Activated CD8-positive, alpha-beta memory T cell treated with anti-CD3 and anti-CD28 coated beads for 36 hours (primary cell): ENCODE results near the gene MAP2K5. TPM values are rescaled to one million over a fixed set of nuclear protein-coding genes. Genes with fewer than 3 reads are reported as not detected.

ENCODE experiments used
- CTCF ChIA-PET: fragments of 350-600 bp; sonication (Branson Sonifier 250); formaldehyde crosslinking; loops from one replicate; lab custom pipeline; 2021; ENCODE audit warnings: antibody characterized with exemption; lab: Charles Lee
- POLR2A ChIA-PET: fragments of 350-600 bp; sonication (Branson Sonifier 250); formaldehyde crosslinking; loops from one replicate; lab custom pipeline; 2021; ENCODE audit warnings: antibody characterized with exemption; lab: Charles Lee
- total RNA-seq, 2 experiments: library from RNA; stranded (reverse); gene quantifications; one replicate each; pipeline ENCODE4 v1.2.3, GENCODE V29; 2021

Gene MAP2K5
- total RNA-seq, 2 experiments from 2014 or later = 19.1 to 20.8 TPM

- ChIA-PET POLR2A (no interaction called here), CTCF (no interaction called here)
These were observed 264.0 kb downstream of the MAP2K5 start for GRCh38 chr15:67806536-67806935.

- ChIA-PET CTCF (no interaction called here), POLR2A (no interaction called here)
These were observed 264.6 kb downstream of the MAP2K5 start for GRCh38 chr15:67807141-67807540.

- POLR2A ChIA-PET = no interaction called here
- CTCF ChIA-PET = no interaction called here
These were observed 265.3 kb downstream of the MAP2K5 start for GRCh38 chr15:67807836-67808235.

GRCh38 chr15:67808821-67809220 lies 266.3 kb downstream of the MAP2K5 start:
- ChIA-PET POLR2A (no interaction called here), CTCF (no interaction called here)

GRCh38 chr15:67809441-67809840 lies 266.9 kb downstream of the MAP2K5 start:
- ChIA-PET CTCF (no interaction called here), POLR2A (no interaction called here)

- ChIA-PET POLR2A (no interaction called here), CTCF (no interaction called here)
These were observed 267.4 kb downstream of the MAP2K5 start for GRCh38 chr15:67809866-67810265.

GRCh38 chr15:67812241-67812644 lies 269.7 kb downstream of the MAP2K5 start:
- ChIA-PET POLR2A (no interaction called here), CTCF (interaction anchor here (0.6 kb wide), 1 partner anchor 262 kb away, joined by 3 read pairs; no protein-coding TSS in a partner anchor)

- ChIA-PET POLR2A (no interaction called here), CTCF (no interaction called here)
These were observed 270.7 kb downstream of the MAP2K5 start for GRCh38 chr15:67813104-67813634.

- ChIA-PET POLR2A (no interaction called here), CTCF (interaction anchor here (0.6 to 1.2 kb wide), 2 partner anchors 21 to 1147 kb away, joined by 3 to 4 read pairs; no protein-coding TSS in a partner anchor)
These were observed 272.6 kb downstream of the MAP2K5 start for GRCh38 chr15:67815036-67815592.

- POLR2A ChIA-PET = no interaction called here
- CTCF ChIA-PET = no interaction called here
These were observed 274.2 kb downstream of the MAP2K5 start for GRCh38 chr15:67816668-67817067.

- ChIA-PET POLR2A (no interaction called here), CTCF (no interaction called here)
These were observed 276.0 kb downstream of the MAP2K5 start for GRCh38 chr15:67818464-67818863.

GRCh38 chr15:67819636-67820035 lies 277.1 kb downstream of the MAP2K5 start:
- CTCF ChIA-PET = no interaction called here
- POLR2A ChIA-PET = no interaction called here

- ChIA-PET POLR2A (no interaction called here), CTCF (interaction anchor here (1.3 kb wide), 1 partner anchor 15 kb away, joined by 3 read pairs; no protein-coding TSS in a partner anchor)
These were observed 277.9 kb downstream of the MAP2K5 start for GRCh38 chr15:67820122-67820991.

- POLR2A ChIA-PET = no interaction called here
- CTCF ChIA-PET = interaction anchor here (1.3 kb wide), 1 partner anchor 14 kb away, joined by 3 read pairs; no protein-coding TSS in a partner anchor
These were observed 278.7 kb downstream of the MAP2K5 start for GRCh38 chr15:67820992-67821783.

GRCh38 chr15:67821784-67822440 lies 279.4 kb downstream of the MAP2K5 start:
- CTCF ChIA-PET = interaction anchor here (1.3 kb wide), 1 partner anchor 13 kb away, joined by 3 read pairs; no protein-coding TSS in a partner anchor
- POLR2A ChIA-PET = no interaction called here

GRCh38 chr15:67822537-67823313 lies 280.2 kb downstream of the MAP2K5 start:
- POLR2A ChIA-PET = no interaction called here

GRCh38 chr15:67823314-67824196 lies 281.1 kb downstream of the MAP2K5 start:
- ChIA-PET POLR2A (no interaction called here), CTCF (interaction anchor here (5.0 kb wide), 1 partner anchor 12 kb away, joined by 19 read pairs; no protein-coding TSS in a partner anchor)

More at GRCh38 chr15:67822537-67823313, 280.2 kb downstream of the MAP2K5 start:
- CTCF ChIA-PET = no interaction called here
